Suppressor macrophage treated with lipopolysaccharide for 1 hour (primary cell): ENCODE data around the gene BMPR1A.
"Not testable (repeated sequence)": the region's sequence is repeated elsewhere in the genome, so short reads cannot be mapped to it uniquely, and the experiment has no call there.

Source experiments
- DNase-seq, 3 donors: peaks; one replicate each; pipeline ENCODE4 v3.0.0-alpha.2; 2020 to 2022

The BMPR1A gene

DNA sequence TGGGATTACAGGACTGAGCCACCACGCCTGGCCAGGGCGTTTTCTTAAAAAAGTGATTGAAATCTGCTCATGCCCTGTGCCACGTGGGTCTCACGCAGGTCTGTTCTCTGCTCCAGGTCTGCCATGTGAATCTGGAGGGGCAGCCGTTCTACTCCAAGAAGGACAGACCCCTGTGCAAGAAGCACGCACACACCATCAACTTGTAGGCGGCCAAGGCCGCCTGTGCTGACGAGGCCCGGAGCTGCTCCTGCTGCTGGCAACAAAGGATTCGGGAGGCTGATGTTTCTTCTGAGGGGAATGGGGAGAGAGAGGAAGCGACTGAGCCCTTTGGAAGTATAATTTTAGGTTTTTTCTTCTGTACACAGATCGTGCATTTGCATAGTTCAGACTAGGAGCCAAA lies 23.6 kb upstream of the BMPR1A start:
- DNase-seq, result no peak

DNA sequence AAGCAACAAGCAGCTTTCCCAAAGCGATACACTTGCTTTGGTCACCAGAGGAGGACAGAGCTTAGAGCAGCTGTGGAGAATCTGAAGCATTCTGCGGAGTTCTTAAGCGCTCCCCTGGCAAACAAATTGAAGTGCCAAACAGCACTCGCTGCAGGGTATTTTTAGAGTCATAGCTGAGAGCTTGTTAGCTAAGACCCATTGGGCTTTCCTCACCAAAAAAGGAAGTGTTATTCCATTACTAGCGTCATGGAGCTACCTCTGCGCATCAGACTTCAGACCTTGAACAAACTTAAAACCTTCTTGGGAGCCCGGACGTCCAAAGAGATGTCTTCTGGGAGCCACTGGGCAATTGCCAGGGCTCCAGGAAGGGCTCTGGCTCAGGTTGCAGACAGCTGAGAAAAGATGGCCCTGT lies 23.2 kb upstream of the BMPR1A start:
- DNase-seq, result no peak

DNA sequence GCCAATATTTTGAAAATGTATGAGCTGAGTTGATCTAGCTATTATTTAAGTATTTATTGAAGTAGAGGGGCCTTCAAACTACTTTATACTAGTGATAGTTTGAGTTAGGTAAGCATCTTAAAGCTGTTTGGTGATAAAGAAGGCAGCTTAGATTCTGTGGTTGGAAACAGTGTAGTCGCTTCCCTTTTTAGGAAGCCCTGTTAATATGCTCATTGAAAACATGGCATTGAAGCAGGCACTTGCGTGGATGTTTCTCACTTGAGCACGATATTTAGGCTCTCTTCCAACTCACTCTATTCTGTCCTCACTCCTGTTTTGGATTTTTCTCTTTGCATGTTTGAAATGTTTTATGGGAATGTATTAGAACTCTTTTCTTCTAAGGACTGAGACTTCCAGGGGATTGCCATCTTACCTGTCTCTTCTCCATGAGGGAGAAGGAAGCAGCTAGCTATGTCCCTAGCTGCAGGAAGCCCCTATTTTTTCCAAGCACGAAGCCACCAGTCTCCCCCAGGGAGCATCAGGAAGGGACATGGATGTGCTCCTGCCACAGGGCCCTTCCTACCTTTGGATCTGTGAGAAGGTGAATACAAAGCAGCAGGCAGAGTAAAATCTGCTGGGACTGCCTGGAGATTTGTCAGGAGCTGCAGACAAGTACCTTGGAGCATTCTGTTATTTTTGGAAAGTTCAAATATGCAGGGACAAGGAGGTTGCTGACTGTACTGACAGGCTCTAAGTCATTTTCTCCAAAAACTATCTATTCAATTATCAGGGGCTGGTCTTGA lies 22.0 kb upstream of the BMPR1A start:
- no peak for DNase-seq

DNA sequence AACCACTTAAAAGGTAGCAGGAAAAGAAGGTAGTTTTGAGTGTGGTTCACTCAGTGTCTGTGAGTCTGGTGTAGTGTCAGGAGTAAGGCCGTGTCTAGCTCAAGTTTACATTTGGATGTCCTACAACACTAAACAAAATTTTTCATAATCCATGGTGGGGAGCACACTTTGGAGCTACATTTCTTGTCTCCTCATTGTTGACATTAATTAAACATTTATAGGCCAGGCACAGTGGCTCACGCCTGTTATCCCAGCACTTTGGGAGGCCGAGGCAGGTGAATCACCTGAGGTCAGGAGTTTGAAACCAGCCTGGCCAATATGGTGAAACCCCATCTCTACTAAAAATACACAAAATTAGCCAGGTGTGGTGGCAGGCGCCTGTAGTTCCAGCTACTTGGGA lies 21.1 kb upstream of the BMPR1A start:
- not testable (repeated sequence) for DNase-seq

DNA sequence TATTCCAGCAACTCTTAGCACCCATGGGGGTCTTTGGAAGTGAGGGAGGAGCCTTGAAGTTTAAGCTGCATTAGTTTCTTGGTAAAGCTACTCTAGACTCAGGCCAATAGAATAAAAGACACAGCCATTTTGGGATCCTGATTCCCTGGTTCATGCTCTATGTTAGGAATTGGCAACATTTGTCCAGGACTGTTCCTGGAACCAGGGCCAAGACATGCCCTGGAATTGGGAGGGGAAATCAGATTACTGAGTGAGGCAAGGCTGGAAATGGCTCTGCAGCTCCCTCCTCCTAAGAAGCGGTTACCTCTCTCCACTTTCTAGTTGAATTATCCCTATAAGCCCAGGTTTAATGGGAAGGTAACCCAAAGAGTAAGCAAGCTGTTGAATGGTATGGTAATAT lies 14.2 kb upstream of the BMPR1A start:
- DNase-seq, result no peak

DNA sequence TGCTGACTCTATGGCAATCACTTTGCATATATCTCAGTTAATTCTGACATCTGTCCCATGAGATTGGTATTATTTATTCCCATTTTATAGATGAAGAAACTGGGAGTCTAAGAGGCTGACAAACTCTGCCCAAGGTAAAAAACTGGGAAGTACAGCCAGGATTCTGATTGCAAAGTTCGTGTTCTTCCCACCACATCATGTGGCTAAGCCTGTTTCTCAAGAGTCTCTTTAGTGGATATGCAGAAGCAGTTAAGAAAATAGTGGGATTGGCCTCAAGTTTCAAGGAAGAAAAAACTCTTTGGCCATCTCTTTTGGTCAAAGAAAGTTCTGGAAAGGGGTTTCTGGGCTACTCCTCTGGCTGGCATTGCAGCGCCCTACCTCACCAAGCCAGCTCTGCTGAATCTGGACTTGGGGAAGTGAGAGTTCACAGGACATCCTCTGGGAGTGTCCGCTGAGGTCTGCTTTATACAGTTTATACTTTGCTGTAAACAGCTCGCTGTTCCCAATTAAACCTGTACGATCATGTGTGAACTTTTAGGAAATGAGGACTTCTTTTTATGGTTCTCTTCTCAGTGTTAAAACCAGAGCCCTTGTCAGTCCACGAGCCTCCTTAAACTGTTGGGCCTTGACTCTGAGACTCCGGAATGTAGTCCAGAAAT lies 12.2 kb upstream of the BMPR1A start:
- DNase-seq, result peak in 2 of 3 donors; percentile 26 to 33

DNA sequence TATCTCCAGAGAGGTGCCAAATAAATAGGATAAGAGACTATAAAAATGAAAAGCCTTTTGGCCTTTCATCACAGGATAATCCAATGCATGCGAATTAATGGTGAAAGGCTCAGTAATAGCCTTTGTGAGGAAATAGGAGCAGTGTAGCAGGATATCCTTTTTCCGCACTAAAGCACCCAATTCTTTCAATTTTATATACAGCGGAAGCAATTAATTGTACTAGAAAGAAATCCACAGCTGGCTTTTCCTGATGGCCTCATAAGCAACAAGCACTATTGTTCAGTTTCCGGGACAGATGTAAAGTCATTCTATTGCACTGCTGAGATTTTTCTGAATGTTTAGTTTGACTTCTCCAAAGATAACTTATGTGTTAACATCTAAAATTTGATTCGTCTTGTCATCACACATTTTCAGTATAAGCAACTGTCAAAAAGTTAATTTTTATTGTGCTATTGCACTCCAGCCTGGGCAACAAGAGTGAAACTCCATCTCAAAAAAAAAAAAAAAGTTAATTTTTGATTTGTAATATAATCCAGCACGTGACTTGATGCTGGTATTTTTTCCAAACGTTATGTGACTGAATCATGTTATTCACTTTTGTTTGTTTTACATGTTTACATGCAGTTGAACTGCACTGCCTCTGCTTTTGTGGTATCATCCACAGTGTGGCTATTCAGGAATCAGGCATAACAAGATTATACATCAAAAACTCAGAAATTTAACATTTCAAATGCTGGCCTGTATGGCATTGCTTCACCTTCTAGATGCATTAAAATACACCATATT lies 8.4 kb upstream of the BMPR1A start:
- no peak for DNase-seq

DNA sequence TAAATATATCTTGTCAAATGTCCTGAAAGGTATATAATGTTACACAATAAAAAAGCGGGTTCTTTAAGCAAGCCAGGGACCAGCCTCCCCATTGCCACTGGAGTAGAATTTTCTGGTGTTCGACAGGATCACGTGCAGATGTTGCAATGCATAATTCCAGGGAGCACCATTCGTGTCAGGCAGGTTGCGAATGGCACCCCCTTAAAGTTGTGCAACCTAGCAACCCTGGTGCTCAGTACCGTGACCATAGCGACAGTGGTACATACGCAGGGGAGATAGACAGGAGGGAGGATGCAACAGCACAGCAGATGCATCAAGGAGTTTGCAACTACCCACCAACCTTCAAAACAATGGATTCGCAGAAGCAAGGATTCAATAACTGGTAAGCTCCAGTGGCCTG lies 6.6 kb upstream of the BMPR1A start:
- no peak for DNase-seq

DNA sequence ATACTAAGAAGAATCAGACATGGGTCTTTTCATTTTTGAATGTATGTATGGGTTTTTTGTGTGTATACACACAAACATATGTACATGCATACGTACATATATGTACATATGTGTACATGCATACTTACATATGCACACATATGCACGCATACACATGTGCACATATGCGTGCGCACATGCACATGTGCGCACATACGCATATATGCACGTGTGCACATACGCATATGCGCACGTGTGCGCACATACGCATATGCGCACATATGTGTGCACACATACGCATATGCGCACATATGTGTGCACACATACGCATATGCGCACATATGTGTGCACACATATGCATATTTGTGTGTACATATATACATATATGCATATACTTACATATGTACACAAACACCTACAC lies 4.9 kb upstream of the BMPR1A start:
- DNase-seq, result no peak

DNA sequence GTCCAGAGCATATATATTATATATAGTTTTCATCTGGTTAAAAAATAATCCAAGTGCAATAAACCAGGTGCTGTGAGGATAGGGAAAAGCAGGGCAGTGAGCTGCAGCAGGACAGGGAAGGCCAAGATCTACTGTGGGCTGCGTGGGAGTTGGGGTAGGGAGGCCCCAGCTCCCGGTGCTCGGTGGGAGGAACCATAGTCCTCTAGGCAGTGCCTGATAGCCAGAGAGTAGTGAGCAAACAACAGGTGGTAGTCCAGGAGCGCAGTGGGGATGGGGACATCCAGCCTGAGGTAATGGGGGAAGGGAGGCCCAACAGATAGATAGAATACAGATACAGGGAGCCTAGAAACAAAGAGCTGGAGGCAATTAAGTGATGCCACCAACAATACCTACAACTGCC lies 4.1 kb upstream of the BMPR1A start:
- DNase-seq, result no peak

DNA sequence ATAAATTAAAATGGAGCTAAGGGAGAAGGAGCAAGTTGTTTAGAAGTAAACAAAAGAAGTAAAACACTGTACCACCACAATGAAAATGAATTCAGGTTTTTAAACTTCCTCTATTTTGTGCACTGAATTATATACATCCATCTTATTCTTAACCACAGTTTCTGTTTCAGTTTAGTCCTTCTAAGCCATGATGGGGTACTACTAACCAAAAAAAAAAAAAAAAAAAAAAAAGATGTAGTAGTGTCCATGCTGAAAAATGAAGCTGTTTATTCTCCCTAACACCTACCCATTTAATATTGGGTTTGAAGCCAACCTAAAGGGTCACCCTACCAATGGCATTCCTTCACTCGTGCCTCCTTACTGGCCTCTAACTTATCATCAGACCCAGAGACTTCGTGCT lies 3.4 kb upstream of the BMPR1A start:
- no peak for DNase-seq

DNA sequence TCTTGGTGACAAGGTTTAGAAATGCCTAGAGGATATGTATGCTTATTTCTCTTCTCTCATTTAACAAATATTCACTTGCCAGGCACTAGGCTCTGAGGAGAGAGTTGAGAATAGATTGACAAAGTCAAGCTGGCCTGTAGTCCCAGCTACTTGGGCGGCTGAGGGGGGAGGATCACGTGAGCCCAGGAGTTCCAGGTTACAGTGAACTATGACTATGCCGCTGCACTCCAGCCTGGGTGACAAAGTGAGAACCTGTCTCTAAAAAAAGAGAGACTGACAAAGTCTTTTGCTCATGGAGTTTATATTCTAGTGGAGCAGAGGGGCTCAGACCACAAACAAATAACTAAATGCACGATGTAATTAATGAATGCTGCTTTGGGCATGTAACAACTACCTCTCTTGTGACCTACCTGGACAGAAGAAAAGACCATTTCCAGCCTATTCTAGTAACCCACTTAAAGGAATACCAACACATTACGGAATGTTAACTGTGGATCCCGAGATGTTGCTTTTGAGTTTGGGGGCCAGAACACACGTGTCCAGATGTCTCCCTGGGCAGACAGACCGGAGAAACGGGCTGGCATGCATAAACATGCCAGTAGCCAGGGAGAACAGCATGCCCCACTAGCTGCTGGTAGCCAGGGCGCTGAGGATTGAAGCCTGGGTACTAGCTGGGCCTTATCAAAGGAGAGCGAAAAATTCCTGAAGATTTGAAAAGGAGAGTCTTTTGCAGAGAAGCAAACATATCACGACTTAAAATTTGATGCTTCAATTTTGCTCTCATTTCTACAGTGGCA lies 2.6 kb upstream of the BMPR1A start:
- no peak for DNase-seq

DNA sequence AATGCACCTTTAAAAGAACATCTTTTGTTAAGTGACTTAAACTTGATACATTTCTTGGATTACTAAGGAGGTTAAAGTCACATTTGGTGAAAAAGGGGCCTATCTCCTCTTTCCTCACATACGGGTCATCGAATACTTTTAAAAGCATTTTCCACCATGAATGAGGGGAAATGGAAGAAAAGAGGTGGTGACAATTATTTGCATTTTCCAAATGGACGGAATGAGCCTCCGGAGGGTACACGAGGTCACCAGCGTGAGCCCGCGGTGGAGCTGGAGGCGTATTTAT lies 1.0 kb upstream of the BMPR1A start:
- peak in 2 of 3 donors; percentile 48 to 60 for DNase-seq

DNA sequence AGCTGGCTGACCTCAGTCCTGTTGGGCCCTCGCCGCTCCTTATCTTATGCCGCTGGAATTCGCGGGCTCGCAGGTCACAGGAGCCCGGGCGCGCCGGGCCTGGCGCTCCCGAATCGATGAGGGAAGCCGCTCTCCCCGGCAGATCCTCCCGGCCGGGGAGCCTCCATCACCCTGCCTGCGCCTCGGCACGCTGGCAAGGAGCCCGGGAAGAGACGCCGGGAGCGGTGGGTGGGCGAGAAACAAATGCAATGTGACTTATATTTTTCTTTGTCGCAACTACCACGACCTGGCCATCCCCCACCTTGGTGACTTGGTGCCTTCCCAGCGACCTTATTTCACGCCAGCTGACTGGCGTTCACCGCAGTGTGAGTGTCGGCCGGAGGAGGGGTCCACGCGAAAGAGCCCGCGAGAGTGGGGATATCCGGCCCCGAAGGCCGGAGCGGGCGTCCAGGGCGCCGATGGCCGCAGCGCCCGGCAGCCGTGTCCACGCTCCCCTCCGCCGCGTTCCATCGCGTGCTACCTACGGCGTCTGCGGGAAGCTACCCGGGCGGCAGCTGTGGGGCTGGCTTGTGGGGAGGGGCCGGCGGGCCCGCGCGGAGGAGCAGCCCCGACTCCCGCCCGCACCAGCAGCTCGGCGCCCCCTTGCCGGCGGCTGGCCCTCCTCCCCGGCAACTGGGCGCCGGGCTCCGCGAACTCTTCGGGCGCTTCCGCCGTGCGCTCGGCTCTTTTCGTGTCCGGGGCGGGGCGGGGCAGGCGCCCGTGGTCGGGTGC lies 494 bp upstream of the BMPR1A start:
- peak; percentile 84 to 96 (median 93) for DNase-seq

DNA sequence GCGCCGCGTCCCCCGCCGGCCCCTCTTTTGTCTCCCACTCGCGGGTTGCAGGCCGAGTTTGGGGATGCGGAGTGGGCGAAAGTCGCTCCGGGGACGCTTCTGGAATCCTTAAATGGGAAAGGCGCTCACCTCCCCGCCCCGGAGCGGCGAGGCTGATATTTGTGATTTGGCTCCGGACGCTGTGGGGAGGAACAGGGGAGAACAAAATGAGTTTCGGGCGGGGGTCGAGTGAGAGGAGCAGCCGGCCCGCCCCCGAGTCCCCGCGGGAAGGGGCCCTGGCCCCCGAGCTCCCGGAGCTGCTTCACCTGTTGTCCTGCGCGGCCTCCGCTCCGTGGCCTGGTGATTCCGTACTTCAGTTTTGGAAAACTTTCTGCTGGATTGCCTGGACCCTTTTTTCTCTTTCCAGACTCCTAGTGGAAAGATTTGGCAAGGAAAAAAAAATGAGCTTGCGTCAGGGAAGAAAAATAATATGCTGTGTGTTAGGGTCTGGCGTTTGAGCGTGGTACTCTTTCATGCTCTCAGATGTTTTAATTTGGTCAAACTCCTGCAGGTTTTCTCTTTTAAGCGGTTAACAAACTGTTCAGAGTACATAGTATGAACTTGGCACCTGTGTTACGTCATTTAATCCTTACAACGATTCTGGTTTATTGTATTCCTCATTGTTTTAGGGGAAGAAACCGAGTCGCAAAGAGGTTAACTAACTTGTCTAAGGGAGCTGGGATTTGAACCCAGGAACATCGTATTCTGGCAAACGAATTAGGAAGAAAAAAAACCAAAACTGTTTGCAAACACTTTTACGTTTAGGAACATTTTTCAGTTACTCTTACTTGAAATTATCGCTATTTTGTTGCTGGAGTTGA lies 924 bp downstream of the BMPR1A start:
- DNase-seq, result no peak

DNA sequence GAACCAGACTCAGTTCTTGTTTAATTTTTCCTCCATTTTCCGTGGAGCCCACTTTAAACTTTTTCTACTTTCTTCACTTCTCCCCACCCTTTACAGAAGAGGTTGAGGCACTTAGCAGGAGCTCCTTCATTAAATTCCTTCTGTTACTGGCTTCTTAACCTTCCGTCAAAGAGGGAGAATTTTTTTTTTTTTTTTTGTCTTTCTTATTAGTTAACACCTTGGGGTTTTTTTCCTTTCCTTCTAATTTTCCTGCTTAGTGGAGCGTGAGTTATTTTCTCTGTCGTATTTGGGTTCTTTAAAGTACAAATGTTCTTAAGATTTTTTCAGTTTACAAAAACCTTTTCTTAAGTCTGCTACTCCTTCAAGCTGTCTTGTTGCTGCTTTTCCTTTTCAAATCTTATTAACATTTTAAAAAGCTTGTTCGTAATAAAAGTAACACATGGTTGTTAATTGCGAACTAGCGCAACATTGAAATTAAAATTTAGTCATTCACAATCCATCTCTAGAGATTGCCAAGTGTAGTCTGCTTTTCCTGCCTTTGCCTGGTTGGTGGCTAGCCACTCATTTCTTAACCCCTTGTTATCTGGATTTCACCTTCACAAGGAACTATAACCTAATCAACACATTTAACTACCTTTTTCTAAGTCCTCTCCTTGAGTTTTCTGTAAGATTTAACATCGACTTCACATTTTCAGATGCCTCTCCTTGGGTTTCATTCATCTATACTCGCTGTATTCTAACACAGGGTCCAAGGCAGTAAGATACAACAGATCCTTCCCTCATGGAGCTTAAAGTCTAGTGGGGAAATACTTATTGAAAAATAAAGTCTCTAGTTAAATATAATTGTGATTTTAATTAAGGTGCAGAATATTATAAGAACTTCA lies 2.0 kb downstream of the BMPR1A start:
- DNase-seq, result no peak

DNA sequence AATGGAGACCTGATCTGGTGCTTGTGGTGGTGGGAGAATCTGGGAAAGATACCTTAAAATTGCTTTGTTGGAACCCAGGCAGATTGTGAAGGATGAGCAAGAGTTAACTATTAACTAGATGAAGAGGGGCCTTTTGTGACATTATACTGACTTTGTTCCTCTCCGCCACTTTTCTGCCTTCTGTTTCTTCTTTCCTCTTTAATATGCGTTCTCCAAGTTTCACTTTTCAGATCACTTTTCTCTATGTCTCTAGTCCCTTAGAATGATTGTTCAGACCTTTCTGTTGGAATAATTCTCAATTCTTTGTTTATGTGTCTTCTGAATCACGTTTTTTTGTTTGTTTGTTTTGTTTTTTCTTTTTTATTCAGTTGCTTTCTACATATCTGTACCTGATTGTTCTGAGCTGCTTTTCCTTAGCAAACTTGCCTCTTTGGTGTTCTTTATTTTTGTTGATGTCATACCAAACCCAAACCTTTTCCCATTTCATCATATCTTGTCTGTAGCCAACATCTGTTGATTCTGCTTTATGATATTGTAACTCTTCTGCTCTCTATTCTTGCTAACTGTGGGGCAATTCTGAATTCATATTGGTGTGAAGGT lies 2.8 kb downstream of the BMPR1A start:
- peak in 1 of 3 donors; percentile 10 for DNase-seq

DNA sequence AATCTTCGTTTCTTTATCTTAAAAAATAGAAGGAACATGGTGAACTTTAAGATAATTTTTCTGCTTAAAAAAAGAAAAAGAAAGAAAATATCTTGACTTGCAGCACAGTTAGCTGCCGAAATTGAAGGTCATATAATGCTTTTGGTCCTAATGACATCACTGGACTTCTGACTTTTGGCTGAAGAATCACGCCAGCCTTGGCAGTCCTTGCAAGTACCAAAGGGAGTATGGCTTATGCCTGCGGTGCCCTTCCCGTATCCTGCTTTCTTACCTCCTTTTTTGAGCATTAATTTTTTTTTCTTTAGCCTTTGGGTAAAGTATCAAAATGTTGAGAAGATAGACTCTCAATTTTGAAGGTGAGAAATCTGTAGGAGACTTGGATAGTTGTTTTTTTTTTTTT lies 7.0 kb downstream of the BMPR1A start:
- no peak for DNase-seq

DNA sequence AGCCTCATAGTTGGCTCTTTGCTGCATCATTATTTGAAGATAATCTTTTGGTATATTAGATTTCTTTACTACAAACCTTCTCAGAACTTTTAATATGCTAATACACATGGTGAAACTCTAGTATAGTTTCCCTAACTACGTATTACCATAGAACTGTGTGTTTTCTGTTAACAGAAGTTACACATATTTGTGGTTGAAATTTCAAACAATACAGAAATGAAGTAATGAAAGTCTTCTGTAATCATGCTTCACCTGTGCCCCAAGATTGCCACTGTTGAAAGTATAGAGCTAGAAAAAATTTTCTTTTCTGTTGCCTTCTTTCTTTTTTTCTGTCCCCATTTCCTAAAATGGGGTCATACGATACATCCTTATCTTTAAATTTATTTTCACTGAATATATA lies 9.1 kb downstream of the BMPR1A start:
- no peak for DNase-seq
